Umbilical cord (tissue), 2 donors: Measurements from ENCODE around the gene CELF2. TPM values are rescaled to one million over a fixed set of nuclear protein-coding genes. Genes with fewer than 3 reads are reported as not detected.

ENCODE experiments used
- DNase-seq: peaks from one replicate; pipeline ENCODE4 v3.0.0-alpha.2; 2015; ENCODE audit warnings: low spot score
- total RNA-seq: library from RNA; depleted of rRNA; stranded (reverse); fragments of >200 nt; gene quantifications from one replicate; pipeline ENCODE4 v1.2.3, GENCODE V29; 2014; ENCODE audit warnings: low replicate concordance; ENCODE audit not compliant: insufficient read depth

Gene CELF2
- total RNA-seq, 1 donor from 2014 or later = 10.1 TPM

DNA sequence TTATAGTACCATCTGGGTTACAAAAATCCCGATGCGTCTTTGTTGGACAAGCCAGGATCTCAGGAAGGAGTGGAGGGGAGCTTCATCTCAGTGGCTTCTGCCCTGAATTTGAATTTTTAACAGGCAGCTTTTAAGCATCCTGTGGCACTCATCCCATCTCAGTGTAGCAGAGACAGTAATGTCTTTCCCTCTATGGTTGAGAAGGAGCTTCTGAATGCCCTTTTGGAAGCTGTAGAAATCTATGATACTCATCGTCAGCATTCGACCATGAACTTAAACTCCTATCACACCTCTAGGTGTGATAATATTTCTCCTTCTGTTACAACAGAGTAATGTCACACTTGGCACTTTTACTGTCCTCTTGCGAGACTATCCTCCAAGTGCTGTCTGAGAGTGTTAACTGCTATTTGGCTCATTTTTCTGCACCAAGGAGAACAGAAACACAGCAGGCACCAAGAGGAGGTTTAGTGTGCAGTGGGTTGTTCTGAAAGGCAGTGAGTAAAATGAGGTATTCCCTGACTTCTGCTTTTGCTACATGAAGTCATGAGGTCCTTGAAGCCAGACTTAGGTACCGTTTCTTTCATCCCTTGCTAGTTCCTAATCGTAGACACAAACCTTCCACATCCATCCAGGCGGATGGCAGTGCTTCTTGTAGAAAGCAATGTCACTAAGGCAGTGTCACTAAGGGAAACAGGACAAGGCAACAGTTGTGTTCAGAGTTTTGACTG is 177.4 kb downstream of the CELF2 start:
- no peak for DNase-seq

DNA sequence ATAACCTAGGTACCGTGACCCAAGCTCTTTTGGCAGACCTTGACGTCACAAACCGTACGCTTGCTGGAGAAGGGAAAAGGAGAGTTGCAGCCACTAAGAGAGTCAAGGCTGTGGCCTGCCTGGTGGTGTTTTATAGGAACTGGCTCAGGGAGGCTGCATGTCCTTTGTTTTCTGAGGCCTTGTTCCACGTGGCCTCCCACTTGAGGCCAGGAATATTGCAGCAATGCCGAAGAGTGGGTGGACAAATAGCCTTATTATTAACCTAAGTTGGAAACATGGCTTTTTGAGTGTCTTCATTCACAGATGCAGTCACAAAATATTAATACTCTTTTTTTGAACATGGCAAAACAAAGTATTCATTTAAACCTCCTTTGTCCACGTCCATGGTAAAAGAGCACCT is 178.0 kb downstream of the CELF2 start:
- no peak for DNase-seq

DNA sequence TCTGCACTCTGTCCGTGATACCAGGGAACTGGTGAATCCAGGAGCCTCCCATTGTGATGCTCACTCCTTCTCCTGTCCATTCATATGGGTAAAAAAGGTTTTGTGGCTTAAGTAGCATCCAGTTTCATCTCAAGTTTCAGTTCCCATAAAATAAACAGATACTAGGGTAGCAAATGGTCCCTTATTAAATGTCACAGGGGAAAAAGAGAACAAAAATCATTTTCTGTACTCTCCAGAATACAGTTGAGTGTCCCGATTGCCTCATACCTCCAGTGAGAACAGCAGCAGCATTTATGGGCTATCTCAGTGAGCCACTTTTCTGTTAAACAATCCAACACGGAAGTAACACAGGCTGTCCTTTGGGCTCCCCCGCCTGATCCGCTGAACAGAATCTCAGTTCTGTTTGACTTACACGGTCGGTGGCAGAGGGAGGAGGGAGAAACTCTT is 179.6 kb downstream of the CELF2 start:
- peak; percentile 49 for DNase-seq

DNA sequence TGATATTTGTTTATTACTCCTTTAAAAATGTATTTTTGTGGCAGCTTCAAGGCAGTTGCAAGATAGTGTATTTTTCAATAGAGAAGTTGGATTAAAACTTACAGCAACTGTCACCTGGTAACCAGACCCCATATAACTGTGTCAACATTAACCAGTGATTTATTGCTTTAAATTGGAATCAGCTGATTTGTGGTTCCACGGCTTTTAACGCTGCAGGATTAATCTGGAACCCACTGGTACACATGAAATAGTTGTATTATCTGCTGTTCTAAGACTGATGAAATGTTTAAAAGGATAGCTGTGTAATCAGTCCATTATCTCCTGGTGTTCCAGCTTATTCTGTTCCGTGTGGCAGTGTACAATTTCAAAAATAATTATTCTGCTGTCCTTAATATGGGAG is 180.2 kb downstream of the CELF2 start:
- DNase-seq = no peak

DNA sequence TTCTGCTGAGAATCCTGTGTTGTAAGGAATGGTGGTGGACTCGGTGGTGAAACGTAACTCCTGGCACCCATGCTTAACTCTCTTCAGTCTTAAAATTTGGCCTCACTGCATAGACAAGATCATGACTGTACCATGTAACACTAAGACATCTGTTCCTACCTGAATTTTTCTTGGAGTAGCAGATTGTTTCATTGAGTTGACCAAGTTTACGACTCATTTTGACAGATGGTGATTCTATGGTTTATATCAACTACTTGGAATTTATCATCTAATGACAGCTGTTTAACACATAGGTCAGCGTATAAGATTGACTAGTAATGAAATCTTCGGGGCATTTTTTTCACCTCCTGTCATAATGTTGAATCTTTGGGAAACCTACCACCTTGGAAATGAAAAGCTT is 184.2 kb downstream of the CELF2 start:
- DNase-seq = no peak

DNA sequence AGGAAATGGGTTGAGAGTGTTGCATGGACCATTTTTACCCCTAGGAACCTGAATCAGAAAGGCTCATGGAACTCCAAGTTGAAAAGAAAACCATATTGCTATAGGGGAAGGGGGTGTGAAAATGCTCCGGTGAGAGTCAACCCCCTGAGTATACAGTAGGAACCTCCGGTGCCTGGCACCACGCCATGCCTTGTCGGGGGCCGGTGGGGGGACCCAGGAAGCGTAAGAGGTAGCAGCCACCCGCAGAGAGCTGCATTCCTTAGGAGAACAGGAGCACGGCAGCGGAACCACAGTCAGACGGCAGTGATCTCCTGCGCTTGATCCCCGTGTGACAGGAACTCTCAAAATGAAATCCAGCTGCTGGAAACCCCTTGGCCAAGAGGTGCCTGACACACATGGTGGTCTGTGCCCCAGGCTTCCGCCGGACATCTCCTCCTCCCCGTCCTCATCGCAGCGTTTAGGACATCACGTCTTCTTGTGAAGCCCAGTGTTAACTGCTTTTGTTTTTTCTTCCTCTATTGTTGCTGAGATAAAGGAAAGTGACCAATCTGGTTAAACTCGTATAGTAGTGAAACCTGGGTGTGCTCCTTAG is 186.8 kb downstream of the CELF2 start:
- no peak for DNase-seq

DNA sequence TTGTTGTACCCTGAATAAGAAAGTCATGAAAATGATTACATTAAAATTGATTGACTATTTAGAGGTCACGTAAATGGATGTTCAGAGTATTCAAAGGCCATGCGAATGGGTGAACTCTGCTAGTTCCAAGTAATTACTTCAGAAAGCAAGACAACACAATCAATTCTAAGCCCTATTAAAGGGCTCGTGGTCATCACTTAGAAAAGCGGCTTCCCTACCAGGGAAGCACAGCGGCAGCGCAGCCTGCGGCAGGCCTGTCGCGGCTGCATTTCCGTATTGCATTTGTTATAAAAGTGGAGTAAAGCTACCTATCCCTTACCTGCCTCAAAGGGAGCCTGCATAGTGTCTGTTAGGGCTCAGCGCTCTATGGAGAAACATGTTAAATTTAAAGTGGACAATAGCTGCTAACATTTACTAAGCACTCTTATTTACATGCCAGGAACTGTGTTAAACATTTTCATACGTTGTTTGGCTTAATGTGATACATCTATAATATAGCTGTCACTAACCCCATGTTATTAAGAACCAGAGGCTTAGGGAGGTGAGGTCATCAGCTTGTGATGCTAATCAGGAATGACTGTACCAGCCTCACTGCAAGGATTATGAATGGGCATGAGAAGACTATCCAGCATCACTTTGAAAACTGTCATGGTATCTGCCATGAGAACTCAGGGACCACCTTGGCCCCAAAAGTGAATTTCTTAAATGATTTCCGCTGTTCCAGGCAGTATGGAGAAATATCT is 187.5 kb downstream of the CELF2 start:
- DNase-seq = peak; percentile 26

DNA sequence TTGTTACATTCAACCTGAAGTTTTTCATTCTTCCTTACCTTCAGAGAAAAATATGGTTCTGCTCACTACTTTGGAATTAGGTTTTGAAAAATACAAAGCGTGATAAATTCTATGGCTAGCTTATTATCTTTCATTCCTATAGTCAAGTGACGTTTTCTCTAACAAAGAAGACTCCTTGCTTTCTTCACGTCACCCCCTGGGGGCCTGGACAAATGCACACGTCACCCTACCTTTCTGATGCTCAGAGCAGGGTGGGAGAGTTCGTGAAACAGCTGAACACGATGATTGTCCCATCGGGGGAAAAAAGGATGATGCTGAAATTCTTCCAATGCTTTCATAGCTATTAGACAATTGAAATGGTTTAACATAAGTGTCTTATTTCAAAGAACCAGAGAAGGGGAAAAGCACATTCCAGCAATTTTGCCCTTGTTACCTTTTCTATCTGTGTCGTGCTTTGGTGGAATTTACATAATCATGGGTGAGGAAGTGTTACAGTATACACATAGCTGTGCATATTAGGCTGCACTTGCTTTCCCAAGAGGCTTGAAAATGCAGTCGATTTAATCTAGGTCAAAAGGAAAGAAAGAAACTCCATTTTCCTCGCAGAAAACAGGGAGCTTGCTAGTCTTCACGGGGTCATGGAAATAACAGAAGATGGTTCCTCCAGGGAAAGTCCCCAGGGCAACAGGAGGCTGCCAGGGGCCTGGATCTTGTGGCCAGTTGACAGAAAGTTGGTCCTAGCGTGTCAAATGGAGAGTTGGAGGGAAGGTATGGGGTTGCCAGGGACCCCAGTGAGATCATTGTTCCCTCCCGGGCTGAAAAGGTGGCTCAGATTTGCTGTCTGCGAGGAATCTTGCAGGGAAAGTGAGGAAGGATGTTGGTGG is 189.2 kb downstream of the CELF2 start:
- DNase-seq = no peak

DNA sequence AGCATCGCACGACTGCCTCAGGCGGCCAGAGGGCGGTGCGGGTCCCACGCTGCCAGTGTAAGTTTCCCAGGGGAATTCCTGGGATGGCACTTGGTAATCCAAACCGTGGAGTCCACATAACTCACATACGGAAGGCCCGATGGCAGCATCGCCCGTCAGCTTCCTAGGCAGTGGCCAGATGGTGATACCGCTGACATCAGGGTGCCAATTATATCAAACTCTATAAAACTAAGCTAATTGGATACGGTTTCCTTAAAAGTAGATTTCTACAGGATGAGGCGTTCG is 189.8 kb downstream of the CELF2 start:
- no peak for DNase-seq

DNA sequence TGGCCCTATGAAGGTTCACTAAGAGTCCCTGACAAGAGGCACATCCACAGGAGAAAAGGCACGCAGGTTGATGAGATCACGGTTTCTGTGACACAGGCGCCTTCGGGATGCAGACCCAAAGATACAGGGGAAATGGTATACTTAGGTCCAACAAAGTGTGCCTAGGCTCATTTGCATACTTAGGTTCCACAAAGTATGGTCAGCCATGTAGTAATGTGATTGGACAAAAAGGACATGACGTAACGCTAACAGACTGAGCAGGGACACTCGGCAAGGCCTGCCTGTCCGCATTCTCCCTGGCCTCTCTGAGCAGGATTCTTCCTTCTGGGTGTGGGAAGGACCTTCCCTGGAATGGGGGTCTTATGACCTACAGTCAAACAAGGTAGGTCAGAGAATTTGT is 190.6 kb downstream of the CELF2 start:
- no peak for DNase-seq

DNA sequence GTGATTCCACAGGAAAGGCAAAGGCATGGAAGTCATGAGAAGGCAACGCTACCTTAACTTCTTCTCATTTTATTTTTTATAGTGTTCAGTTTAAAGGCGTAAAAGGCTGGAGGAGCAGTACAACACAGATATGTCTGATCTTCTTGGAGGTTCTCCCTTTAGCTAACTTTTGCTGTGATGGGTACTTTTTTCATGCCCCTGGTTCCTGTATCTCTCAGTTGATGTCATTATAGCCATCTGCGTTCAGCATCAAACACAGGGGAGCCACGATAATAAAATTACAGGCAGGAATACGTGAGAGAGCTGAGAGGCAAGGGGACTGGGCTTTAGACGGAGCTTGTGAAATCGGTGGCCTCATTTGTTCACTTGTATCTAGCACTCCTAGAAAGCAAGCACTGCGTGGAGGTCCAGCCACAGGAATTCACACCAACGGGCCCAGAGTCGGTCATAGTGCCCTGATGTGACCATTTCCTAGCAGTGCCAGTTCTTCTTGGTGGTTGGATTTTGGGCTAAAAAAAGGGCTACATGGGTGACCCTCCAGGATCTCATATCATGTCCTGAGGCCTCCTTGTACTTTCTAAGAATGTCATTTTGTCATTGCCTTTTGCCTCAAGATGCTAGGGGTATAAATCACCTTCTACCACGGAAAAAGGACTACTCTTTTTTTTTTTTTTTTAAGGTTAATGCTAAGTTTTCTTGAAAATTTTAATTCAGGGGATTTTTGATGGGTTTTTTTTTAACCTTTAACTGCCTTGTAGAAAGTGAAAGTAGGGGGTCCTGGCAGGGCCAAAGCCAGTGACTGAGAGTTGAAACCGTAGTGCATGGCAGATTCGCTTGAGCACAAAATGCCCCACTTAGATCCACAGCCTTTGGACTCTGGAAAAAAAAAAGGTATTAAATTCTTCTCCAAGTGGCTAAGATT is 191.5 kb downstream of the CELF2 start:
- DNase-seq = no peak

DNA sequence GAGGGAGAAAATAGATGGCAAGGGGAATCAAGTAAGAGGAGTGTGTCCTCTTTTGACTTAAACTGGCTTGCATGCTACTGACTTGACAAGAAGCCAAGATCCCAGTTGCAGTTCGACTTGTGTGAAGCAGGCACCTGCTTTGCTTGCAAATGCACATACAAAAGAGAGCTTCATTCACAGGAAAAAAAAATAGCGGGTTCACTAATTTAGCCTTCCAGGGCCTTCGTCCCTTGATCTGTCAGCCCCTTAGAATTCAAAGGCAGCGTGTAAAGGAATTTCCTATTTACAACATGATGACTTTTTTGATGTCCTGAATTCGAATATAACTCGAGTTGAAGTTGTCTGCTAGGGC is 192.1 kb downstream of the CELF2 start:
- no peak for DNase-seq

DNA sequence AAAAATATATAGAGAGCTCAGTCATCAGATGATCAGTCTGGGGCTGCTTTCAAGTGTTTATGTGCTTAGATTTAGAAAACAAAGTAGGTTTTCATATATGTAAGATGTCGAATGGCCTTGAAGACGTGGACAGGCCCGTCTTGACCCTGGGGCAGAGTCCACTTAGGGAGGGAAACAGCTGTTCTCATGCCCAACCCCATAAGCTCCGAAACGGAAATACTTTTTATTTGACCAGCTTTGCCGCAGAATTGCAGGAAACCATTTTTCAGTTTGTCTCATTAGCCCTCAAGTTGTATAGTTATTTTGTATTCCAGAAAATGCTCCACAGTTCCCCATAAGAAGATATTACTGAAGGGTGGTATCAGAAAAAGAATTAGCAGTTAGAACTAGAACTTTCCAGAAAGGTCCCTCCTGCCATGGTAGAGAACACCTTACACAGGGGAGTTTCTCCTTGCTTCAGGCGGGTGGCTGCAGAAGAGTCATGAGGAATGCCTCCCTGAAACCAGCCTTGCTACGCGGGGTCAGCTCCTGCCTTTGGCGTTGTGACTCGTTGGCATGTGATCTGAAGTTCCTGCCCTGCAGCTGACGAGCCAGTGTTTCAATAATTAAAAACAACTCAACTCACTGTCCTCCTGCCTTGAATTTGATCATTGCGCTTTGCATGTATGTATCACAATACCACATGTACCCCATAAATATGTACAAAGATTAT is 192.7 kb downstream of the CELF2 start:
- DNase-seq = no peak

DNA sequence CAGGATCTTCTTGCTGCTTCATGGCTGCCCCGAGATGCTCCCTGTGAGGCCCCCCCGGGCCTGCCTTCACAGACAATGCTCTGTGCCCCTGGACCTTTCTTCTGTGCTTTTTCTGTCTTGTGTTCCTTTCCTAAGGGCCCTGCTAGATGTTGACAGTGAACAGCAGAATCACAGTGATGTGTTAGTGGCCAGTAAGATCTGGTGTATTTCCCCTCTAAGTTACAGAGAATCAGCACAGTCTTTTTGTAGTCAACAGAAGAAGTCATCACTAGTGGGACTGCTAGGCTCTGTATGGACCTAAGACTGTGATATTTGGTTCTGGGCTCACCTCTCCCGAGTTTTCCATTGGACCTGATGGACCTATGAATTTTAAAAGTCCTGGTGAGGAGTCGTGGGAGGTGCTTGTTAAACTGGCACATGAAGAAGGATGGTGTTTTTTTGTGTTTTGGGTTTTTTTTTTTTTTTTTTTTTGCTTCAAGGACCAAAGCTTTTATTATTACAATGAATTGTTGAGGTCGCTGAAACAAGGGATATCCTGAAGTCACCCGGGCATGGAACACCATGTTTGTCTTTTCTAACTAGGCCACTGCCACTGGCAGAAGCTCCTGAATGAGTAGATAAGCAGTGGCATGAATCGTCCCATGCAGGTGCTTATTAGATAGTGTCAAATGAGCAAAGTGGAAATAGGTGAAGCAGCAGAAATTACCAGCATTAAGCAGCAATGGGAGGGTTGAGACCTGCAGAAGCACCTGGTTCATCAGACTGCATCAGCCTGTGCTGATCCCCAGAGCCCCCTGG is 194.8 kb downstream of the CELF2 start:
- no peak for DNase-seq

DNA sequence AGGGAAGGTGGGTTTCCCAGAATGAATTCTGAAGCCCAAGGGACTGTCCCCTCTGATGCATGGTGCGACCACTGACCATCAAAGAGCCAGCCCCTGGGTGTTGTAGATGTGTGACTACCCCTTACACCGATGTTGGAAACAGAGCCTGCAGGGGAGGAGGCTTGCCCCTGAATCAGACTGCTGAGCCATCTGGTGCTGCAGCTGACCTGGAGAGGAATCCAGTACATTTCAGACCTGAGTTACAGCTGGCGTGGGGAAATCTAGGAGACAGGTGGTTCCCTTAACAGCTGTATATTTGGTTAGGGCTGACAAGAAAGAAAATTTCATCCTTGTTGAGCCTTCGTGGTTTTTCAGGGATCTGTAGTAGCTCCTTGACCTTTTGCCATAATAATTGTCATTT is 195.5 kb downstream of the CELF2 start:
- DNase-seq = no peak

DNA sequence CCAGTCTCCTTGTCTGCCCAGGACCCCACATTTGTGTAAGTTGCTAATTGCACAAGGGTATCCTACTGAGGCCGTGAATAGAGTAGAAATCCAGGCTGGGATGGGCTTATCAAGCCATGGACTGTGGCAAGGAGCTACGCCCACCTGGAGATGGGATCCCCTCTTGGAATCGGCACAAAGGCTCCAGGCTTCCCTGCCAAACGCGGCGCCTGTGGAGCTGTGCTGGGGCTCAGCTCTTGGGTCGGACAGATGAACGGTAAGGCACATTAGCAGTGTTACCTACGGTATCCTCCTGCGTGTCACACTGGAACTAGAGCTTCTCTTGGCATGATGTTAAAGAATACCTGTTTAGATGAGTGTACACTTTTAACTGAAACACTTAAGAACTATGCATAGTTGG is 196.7 kb downstream of the CELF2 start:
- no peak for DNase-seq

DNA sequence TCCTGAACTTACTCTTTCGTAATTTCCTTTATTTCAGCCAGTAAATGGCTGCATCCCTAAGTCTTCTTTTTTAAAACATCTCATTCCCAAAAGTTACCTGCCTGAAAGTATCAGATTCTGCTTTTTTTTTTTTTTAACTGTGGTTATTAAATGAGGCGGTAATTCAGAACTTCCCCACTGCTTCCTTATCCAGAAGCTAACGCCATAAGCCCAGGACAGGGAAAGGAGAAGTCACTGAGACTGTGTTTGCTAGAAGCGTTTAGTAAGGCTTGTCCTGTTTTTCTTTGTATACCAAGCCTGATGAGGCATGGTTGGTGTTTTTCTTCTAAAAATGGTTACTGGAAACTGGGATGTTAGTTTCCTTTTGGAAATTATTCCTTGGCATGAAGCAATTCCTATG is 197.8 kb downstream of the CELF2 start:
- no peak for DNase-seq

DNA sequence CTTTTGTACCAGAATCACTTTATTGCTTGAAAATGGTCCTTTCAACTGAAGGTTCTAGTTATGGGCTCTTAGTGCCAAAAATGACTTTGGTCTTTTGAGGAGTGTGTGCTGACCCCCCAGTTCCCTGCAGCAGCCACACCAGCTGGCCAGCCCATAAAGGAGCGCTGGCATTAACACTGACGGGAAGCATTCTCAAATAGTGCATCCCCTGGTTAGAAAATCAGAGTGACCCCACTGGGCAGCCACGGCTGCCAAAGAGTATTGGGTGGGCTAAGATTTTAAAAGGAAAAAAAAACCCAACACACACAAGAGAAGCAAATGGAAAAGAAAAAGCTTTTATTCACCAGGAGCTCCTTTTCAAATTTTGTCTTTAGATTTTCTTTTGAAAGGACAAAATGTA is 199.8 kb downstream of the CELF2 start:
- no peak for DNase-seq

DNA sequence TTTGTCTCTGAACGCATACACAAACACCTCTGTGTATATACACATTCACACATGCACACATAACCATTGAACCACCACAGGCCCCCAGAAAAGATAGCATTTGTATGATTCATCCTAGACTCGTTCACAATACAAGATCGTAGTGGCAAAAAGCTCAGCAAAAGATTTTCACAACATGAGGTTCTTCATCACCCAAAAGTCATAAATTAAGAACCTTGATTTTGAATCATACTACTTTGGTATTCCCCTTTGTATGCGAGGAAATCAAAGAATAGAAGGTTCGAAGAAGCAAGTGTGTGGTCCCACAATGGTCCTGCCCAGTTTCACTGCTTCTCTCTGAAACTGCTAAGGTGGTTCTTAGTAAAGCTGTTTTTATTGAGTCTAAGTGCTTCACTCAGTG is 200.7 kb downstream of the CELF2 start:
- no peak for DNase-seq

DNA sequence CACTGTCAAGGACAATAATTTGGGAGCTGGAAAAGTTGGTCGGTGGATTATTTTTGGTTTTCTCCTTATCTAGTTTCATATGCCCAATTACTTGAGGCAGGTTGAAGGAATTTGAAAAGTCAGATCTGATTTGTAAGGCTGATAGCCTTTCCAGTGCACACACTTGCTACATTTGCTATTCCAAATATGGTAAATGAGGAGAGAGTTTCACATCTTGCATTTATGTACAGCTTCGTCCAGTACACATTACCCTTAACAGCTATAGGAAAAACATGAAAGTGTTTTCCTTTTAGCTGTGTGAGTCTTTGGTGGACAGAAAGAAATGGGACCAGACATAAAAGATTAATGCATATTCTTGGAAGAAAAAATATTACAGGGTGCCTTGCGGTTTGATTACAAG is 201.8 kb downstream of the CELF2 start:
- no peak for DNase-seq
